Gastroesophageal sphincter (tissue), 4 donors: ENCODE results near the gene OR9G4. TPM values are rescaled to one million over a fixed set of nuclear protein-coding genes. Genes with fewer than 3 reads are reported as not detected.

ENCODE experiments used
- ATAC-seq: fragments of 150-250 bp; one replicate; pipeline ENCODE4 v1.9.1; 2016; ENCODE audit warnings: mild to moderate bottlenecking, moderate library complexity
- H3K27ac ChIP-seq, 4 donors: fragments of 200-600 bp; sonication (generic) in 3 of 4; 1 replicate in 3 of 4; 2 replicates in 1 of 4; pipeline ENCODE4 v1.5.1; 2016 to 2019
- H3K27me3 ChIP-seq: fragments of 200-600 bp; sonication (generic); one replicate; pipeline ENCODE4 v1.5.1; 2019
- H3K36me3 ChIP-seq, 2 donors: fragments of 200-600 bp; sonication (generic); one replicate each; pipeline ENCODE4 v1.5.1; 2019; ENCODE audit warnings: control low read depth in 1 of 2
- H3K4me1 ChIP-seq, 3 donors: fragments of 200-600 bp; sonication (generic); 1 replicate in 2 of 3; 2 replicates in 1 of 3; pipeline ENCODE4 v1.5.1; 2016 to 2019; ENCODE audit warnings: control low read depth in 2 of 3
- H3K4me3 ChIP-seq, 2 donors: fragments of 200-600 bp; sonication (generic); one replicate each; pipeline ENCODE4 v1.5.1; 2019; ENCODE audit warnings: mild to moderate bottlenecking in 1 of 2, moderate library complexity in 1 of 2
- H3K9me3 ChIP-seq, 3 donors: fragments of 200-600 bp; sonication (generic); one replicate each; pipeline ENCODE4 v1.5.1; 2017 to 2019; ENCODE audit warnings: control low read depth in 2 of 3
- EP300 ChIP-seq: sonication (generic); formaldehyde crosslinking; IDR thresholded peaks from one replicate; pipeline ENCODE4 v1.6.1; 2017; ENCODE audit warnings: antibody characterized with exemption, mild to moderate bottlenecking
- POLR2A ChIP-seq, 2 donors: fragments of 450-650 bp; IDR thresholded peaks; one replicate each; pipeline ENCODE4 v1.6.1; 2017; ENCODE audit warnings: antibody characterized with exemption in 2 of 2, mild to moderate bottlenecking in 2 of 2, moderate library complexity in 1 of 2
- POLR2AphosphoS5 ChIP-seq: sonication (generic); formaldehyde crosslinking; IDR thresholded peaks from one replicate; pipeline ENCODE4 v1.6.1; 2017; ENCODE audit warnings: antibody characterized with exemption
- WGBS, 2 donors: methylation state at CpG; one replicate each; pipeline ENCODE4 v1.1.5; 2018; ENCODE audit warnings: low coverage in 1 of 2; 5-methylcytosine and 5-hydroxymethylcytosine counted together
- small RNA-seq, 4 donors: library from RNA; depleted of rRNA; stranded (forward); fragments of <200 nt; gene quantifications; one replicate each; pipeline ENCODE3, GENCODE V24; 2016
- total RNA-seq, 4 donors: library from RNA; depleted of rRNA; stranded (reverse); fragments of >200 nt; gene quantifications; one replicate each; pipeline ENCODE4 v1.1.0, GENCODE V29; 2016
- TF ChIP-seq, protein P1 (sequence below), 4 experiments: fragments of 200-600 bp in 2 of 4; fragments of 450-650 bp in 2 of 4; sonication (generic) in 1 of 4; IDR thresholded peaks; one replicate each; pipeline ENCODE4 v1.5.1; 2017 to 2019; ENCODE audit warnings: antibody characterized with exemption in 4 of 4, mild to moderate bottlenecking in 2 of 4, moderate library complexity in 2 of 4

OR9G4 gene
- total RNA-seq, 4 donors from 2014 or later = not detected

- ATAC-seq = peak; percentile 31
- TF ChIP-seq POLR2A (IDR thresholded peaks at IDR 0.05) = no peak
- no peak for TF ChIP-seq POLR2AphosphoS5
- TF ChIP-seq EP300 = no peak
- TF ChIP-seq, protein P1, sequence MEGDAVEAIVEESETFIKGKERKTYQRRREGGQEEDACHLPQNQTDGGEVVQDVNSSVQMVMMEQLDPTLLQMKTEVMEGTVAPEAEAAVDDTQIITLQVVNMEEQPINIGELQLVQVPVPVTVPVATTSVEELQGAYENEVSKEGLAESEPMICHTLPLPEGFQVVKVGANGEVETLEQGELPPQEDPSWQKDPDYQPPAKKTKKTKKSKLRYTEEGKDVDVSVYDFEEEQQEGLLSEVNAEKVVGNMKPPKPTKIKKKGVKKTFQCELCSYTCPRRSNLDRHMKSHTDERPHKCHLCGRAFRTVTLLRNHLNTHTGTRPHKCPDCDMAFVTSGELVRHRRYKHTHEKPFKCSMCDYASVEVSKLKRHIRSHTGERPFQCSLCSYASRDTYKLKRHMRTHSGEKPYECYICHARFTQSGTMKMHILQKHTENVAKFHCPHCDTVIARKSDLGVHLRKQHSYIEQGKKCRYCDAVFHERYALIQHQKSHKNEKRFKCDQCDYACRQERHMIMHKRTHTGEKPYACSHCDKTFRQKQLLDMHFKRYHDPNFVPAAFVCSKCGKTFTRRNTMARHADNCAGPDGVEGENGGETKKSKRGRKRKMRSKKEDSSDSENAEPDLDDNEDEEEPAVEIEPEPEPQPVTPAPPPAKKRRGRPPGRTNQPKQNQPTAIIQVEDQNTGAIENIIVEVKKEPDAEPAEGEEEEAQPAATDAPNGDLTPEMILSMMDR (IDR thresholded peaks at IDR 0.05) = no peak
These were observed 48.1 kb downstream of the OR9G4 start for GRCh38 chr11:56700242-56700913.

DNA sequence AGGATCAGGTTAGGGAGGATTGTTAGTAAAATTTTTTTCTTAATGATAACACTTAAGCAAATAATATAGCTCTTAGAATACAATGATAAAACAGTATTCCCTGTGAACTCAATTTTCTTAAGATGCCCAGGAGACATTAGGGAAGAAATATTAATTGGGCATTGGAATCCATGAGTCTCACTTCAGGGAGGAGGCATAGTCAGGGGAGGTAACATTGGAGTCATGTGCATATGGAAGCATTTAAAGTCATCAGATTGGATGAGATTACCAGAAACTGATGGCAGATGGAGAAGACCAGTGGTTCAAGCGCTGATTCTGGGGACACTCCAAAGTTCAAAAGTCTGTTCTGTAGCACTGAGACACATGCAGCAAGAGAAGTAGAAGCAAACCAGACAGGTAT, 49.7 kb downstream of the OR9G4 start, which contains the start of gene OR9G1:
Gene OR9G1 (plus strand): TSS at position 301 of the 400 bp plus-strand sequence. CDS start 1,293 bp downstream, outside the sequence.
- Histone ChIP-seq H3K4me3 (no peak within 1 kb of the TSS), H3K27me3 (no peaks in the 10 kb centered on the region), H3K9me3 (no peaks in the 10 kb centered on the region), H3K4me1 (no peaks in the 10 kb centered on the region), H3K36me3 (no peaks in the 10 kb centered on the region), H3K27ac (no peak within 1 kb of the TSS)
- TF ChIP-seq, protein P1 (IDR thresholded peaks at IDR 0.05) = no peak
- TF ChIP-seq POLR2A (IDR thresholded peaks at IDR 0.05) = no peak
- no peak for TF ChIP-seq POLR2AphosphoS5
- TF ChIP-seq EP300 = no peak
- whole genome bisulfite sequencing, 2 donors = 80 to 92% methylated on average over 1 of the region's 1 CpG
- no peak for ATAC-seq

More at GRCh38 chr11:56700242-56700913, 48.1 kb downstream of the OR9G4 start:
- Histone ChIP-seq H3K27ac (no peak overlapping the region), H3K9me3 (no peaks in the 10 kb centered on the region), H3K4me3 (no peak overlapping the region), H3K36me3 (no peaks in the 10 kb centered on the region), H3K27me3 (no peaks in the 10 kb centered on the region), H3K4me1 (no peaks in the 10 kb centered on the region)
- 54 to 59% methylated on average over 10 of the region's 10 CpGs for WGBS, 2 donors

GRCh38 chr11:56693428-56693827, 55.1 kb downstream of the OR9G4 start:
- WGBS, 2 donors = 75 to 81% methylated on average over 2 of the region's 2 CpGs
- Histone ChIP-seq H3K4me1 (no peaks in the 10 kb centered on the region), H3K27me3 (no peaks in the 10 kb centered on the region), H3K4me3 (no peak overlapping the region), H3K36me3 (no peaks in the 10 kb centered on the region), H3K27ac (no peak overlapping the region), H3K9me3 (no peaks in the 10 kb centered on the region)
- ATAC-seq = no peak
- no peak for TF ChIP-seq POLR2A (IDR thresholded peaks at IDR 0.05)

Small RNA genes lying within 50 kb of the gene (small RNA-seq; reads per million reads assigned to genes)
- gene AP001803.1 = 0 reads per million in 4 donors
- 0 reads per million in 4 donors for gene MIR6128

Other genes starting within 250 kb of the OR9G4 start
- gene OR5M11, start 205.4 kb downstream of the OR9G4 start, total RNA-seq = not detected
- gene OR5M10, start 171.0 kb downstream of the OR9G4 start, total RNA-seq = not detected
- under 1 TPM in 1 of 4 donors, not detected in 3; 0.08 TPM for gene OR5M1, start 133.8 kb downstream of the OR9G4 start, total RNA-seq
- gene OR5AP2, start 106.3 kb downstream of the OR9G4 start, total RNA-seq = not detected
- not detected for gene OR5AR1, start 85.0 kb downstream of the OR9G4 start, total RNA-seq
- not detected for gene OR9G1, start 49.6 kb downstream of the OR9G4 start, total RNA-seq
- not detected for gene OR5AK2, start 240.2 kb upstream of the OR9G4 start, total RNA-seq